Esophagus squamous epithelium (tissue), 5 donors: ENCODE results near the gene KIAA1671. TPM values are rescaled to one million over a fixed set of nuclear protein-coding genes. Genes with fewer than 3 reads are reported as not detected.
"Not testable (repeated sequence)": the region's sequence is repeated elsewhere in the genome, so short reads cannot be mapped to it uniquely, and the experiment has no call there.

Experiments
- DNase-seq: peaks from one replicate; lab custom pipeline; 2025; lab: John Stamatoyannopoulos, UW
- H3K27ac ChIP-seq, 4 donors: fragments of 200-600 bp; sonication (generic); one replicate each; pipeline ENCODE4 v1.5.1; 2016 to 2019; ENCODE audit warnings: mild to moderate bottlenecking in 1 of 4
- H3K27me3 ChIP-seq, 4 donors: fragments of 200-600 bp; sonication (generic); 1 replicate in 3 of 4; 2 replicates in 1 of 4; pipeline versions ENCODE4 v1.5.1 to v1.6.0; 2017 to 2021; ENCODE audit warnings: antibody characterized with exemption in 1 of 4
- H3K36me3 ChIP-seq, 3 donors: fragments of 200-600 bp; sonication (generic); one replicate each; pipeline ENCODE4 v1.5.1; 2016 to 2019
- H3K4me1 ChIP-seq, 3 donors: fragments of 200-600 bp; sonication (generic); one replicate each; pipeline ENCODE4 v1.5.1; 2017 to 2019
- H3K4me3 ChIP-seq, 4 donors: fragments of 200-600 bp; sonication (generic); 1 replicate in 3 of 4; 2 replicates in 1 of 4; pipeline ENCODE4 v1.5.1; 2016 to 2019; ENCODE audit warnings: mild to moderate bottlenecking in 2 of 4, moderate library complexity in 1 of 4
- H3K9me3 ChIP-seq, 3 donors: fragments of 200-600 bp; sonication (generic); one replicate each; pipeline ENCODE4 v1.5.1; 2016 to 2019
- CTCF ChIP-seq, 6 experiments: fragments of 450-650 bp in 4 of 6; fragments of 200-600 bp in 2 of 6; sonication (generic) in 2 of 6; IDR thresholded peaks; one replicate each; pipeline ENCODE4 v1.5.1; 2016 to 2019; ENCODE audit warnings: antibody characterized with exemption in 6 of 6, mild to moderate bottlenecking in 4 of 6, moderate library complexity in 4 of 6
- POLR2A ChIP-seq, 4 donors: fragments of 450-650 bp; IDR thresholded peaks; one replicate each; pipeline ENCODE4 v1.6.1; 2017; ENCODE audit warnings: antibody characterized with exemption in 4 of 4, mild to moderate bottlenecking in 4 of 4, moderate library complexity in 3 of 4
- WGBS, 2 donors: methylation state at CpG; one replicate each; pipeline ENCODE4 v1.1.5; 2018; 5-methylcytosine and 5-hydroxymethylcytosine counted together
- intact Hi-C: fragments of 100-400 bp; cut with DNase I; formaldehyde crosslinking; loops from one replicate; pipeline ENCODE4 v1.15.0; 2022
- total RNA-seq, 4 donors: library from RNA; depleted of rRNA; stranded (reverse); fragments of >200 nt; gene quantifications; one replicate each; pipeline ENCODE4 v1.1.0, GENCODE V29; 2016
- donor health status: DM: yes; HTN: yes; CAD: no.

Gene KIAA1671
- total RNA-seq, 4 donors from 2014 or later, result 43.1 to 73.2 (median 47.5) TPM

GRCh38 chr22:25200967-25201366 is 248.5 kb downstream of the KIAA1671 start:
- no peak overlapping the region for H3K27ac ChIP-seq
- H3K4me1 ChIP-seq, result no peaks in the 10 kb centered on the region
- H3K36me3 ChIP-seq, result peaks cover 0 to 82% (median 3%) of the 10 kb centered on the region in 3 donors
- no peaks in the 10 kb centered on the region for H3K9me3 ChIP-seq
- intact Hi-C loops, result no loop called here
- H3K27me3 ChIP-seq, result no peaks in the 10 kb centered on the region
- TF ChIP-seq CTCF (IDR thresholded peaks at IDR 0.05), result no peak
- TF ChIP-seq POLR2A (IDR thresholded peaks at IDR 0.05), result no peak
- no peak overlapping the region for H3K4me3 ChIP-seq
- 60 to 80% methylated on average over 2 to 6 of the region's 7 CpGs for WGBS, 2 donors
- no peak for DNase-seq

DNA sequence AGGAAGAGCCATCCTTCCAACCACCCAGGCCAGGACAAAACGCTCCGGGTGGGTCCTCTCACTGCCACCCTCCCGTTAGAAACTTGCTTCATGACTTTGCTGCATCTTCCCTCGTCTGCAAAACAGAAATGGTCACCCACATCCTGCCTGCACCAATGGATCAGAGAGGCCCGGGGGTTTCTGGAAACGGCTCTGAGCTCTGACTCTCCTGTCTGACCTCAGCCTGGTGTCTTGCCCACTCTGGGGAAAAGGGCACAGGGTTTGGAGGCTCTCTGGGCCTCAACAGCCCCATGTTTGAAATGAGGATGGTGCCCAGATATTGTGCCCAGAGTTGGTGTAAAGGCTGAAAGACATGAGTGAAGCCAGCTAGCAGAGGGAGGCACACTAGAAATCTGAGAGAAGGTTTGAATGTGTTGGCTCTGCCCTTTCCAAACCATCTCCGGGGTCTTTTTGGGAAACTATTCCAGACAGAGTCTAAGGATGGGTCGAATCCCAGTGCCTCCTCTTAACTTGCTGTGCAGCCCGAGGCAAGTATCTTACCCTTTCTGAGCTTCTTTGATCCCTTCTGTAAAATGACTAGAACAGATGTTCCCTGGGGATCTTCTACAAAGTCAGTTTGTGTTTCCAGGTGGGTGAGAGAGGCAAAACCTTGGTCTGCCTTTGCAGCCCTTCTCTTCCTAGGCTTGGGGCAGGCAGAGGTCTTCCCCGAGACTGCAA is 249.2 kb downstream of the KIAA1671 start:
- Histone ChIP-seq H3K4me1 (no peaks in the 10 kb centered on the region), H3K4me3 (no peak overlapping the region), H3K36me3 (peaks cover 0 to 74% (median 3%) of the 10 kb centered on the region in 3 donors), H3K27ac (no peak overlapping the region), H3K9me3 (no peaks in the 10 kb centered on the region), H3K27me3 (no peaks in the 10 kb centered on the region)
- 52 to 72% methylated on average over 8 to 10 of the region's 10 CpGs for WGBS, 2 donors
- intact Hi-C loops, result no loop called here
- DNase-seq, result no peak
- TF ChIP-seq CTCF (IDR thresholded peaks at IDR 0.05) (no peak), POLR2A (IDR thresholded peaks at IDR 0.05) (no peak)

GRCh38 chr22:25202290-25202921 is 249.9 kb downstream of the KIAA1671 start:
- TF ChIP-seq CTCF (IDR thresholded peaks at IDR 0.05) (peak; percentile 54 to 82 (median 72)), POLR2A (IDR thresholded peaks at IDR 0.05) (no peak)
- intact Hi-C loops, result no loop called here
- H3K27me3 ChIP-seq, result no peaks in the 10 kb centered on the region
- no peaks in the 10 kb centered on the region for H3K4me1 ChIP-seq
- H3K27ac ChIP-seq, result no peak overlapping the region
- 24 to 60% methylated on average over 7 to 9 of the region's 15 CpGs for WGBS, 2 donors
- peaks cover 0 to 67% (median under 1%) of the 10 kb centered on the region in 3 donors for H3K36me3 ChIP-seq
- no peak for DNase-seq
- H3K9me3 ChIP-seq, result no peaks in the 10 kb centered on the region
- H3K4me3 ChIP-seq, result no peak overlapping the region

DNA sequence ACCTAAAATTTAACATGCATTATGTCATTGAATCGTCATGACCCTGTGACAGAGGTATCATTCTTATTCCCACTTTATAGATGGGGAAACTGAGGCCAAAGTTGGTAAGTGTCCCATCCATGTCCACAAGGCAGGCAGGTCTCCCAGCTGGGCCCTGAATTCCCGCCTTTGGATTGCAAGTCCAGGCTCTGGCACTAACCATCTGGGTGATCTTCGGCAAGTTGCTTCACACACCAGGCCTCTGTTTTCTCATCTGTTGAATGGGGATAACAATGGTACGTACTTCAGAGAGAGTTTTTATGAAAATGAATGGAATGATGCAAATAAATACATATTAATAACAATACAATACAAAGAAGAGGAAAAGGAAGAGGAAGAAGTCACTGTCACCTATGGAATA is 250.6 kb downstream of the KIAA1671 start:
- TF ChIP-seq CTCF (IDR thresholded peaks at IDR 0.05), result no peak
- TF ChIP-seq POLR2A (IDR thresholded peaks at IDR 0.05), result no peak
- peaks cover 0 to 61% (median 0%) of the 10 kb centered on the region in 3 donors for H3K36me3 ChIP-seq
- WGBS, 2 donors, result 75 to 83% methylated on average over 4 of the region's 4 CpGs
- DNase-seq, result no peak
- H3K9me3 ChIP-seq, result no peaks in the 10 kb centered on the region
- intact Hi-C loops, result no loop called here
- no peaks in the 10 kb centered on the region for H3K27me3 ChIP-seq
- no peaks in the 10 kb centered on the region for H3K4me1 ChIP-seq
- H3K4me3 ChIP-seq, result no peak overlapping the region
- H3K27ac ChIP-seq, result no peak overlapping the region

GRCh38 chr22:25204547-25204946 is 252.0 kb downstream of the KIAA1671 start:
- DNase-seq, H3K27ac ChIP-seq, H3K27me3 ChIP-seq, H3K4me1 ChIP-seq, intact Hi-C loops, H3K9me3 ChIP-seq, H3K4me3 ChIP-seq: not testable (repeated sequence)
- 60 to 79% methylated on average over 3 to 4 of the region's 7 CpGs for WGBS, 2 donors
- peaks cover 0 to 48% (median 0%) of the 10 kb centered on the region in 3 donors for H3K36me3 ChIP-seq
